OCI-LY1 (cell line): ENCODE results near the gene SLC12A7.

ENCODE experiments used
- H2AFZ ChIP-seq: fragments of 200-600 bp; sonication (generic), shearing (Covaris generic); 2 replicates; pipeline ENCODE4 v1.6.0; 2014; ENCODE audit warnings: antibody characterized with exemption, mild to moderate bottlenecking, low read length
- H3F3A ChIP-seq: fragments of 200-600 bp; sonication (generic), shearing (Covaris generic); 2 replicates; pipeline ENCODE4 v1.6.0; 2014; ENCODE audit warnings: mild to moderate bottlenecking, antibody characterized with exemption, low read length, moderate library complexity; ENCODE audit not compliant: insufficient read depth
- H3K27ac ChIP-seq: fragments of 200-600 bp; sonication (generic); 2 replicates; pipeline ENCODE4 v1.5.1; 2014; ENCODE audit warnings: low read length, mixed run types, mild to moderate bottlenecking, low read depth; ENCODE audit not compliant: poor library complexity, severe bottlenecking
- H3K27me3 ChIP-seq: fragments of 200-600 bp; sonication (generic); 2 replicates; pipeline ENCODE4 v1.6.0; 2014; ENCODE audit warnings: antibody characterized with exemption, mild to moderate bottlenecking, low read length, moderate library complexity; ENCODE audit not compliant: insufficient read depth
- H3K36me3 ChIP-seq: fragments of 200-600 bp; sonication (generic); 2 replicates; pipeline ENCODE4 v1.6.1; 2014; ENCODE audit warnings: mild to moderate bottlenecking, antibody characterized with exemption, low read length, moderate library complexity, mixed read lengths; ENCODE audit not compliant: insufficient read depth
- H3K4me1 ChIP-seq: fragments of 200-600 bp; sonication (generic); 2 replicates; pipeline ENCODE4 v1.5.1; 2014; ENCODE audit warnings: mild to moderate bottlenecking, low read length, moderate library complexity; ENCODE audit not compliant: insufficient read depth, severe bottlenecking
- H3K4me2 ChIP-seq: fragments of 200-600 bp; sonication (generic), shearing (Covaris generic); 2 replicates; pipeline ENCODE4 v1.6.1; 2014; ENCODE audit warnings: low read length
- H3K4me3 ChIP-seq: fragments of 200-600 bp; sonication (generic); 2 replicates; pipeline ENCODE4 v1.5.1; 2014; ENCODE audit warnings: low read length, low read depth, mild to moderate bottlenecking, mixed read lengths; ENCODE audit not compliant: poor library complexity, severe bottlenecking
- H3K79me2 ChIP-seq: fragments of 200-600 bp; shearing (Covaris generic); 2 replicates; pipeline ENCODE4 v1.6.1; 2016; ENCODE audit warnings: mixed run types, low read length, mixed read lengths; ENCODE audit not compliant: insufficient read depth
- H3K9ac ChIP-seq: fragments of 200-600 bp; sonication (generic), shearing (Covaris generic); 2 replicates; pipeline ENCODE4 v1.6.1; 2014; ENCODE audit warnings: mild to moderate bottlenecking, low read length, mixed read lengths
- H3K9me2 ChIP-seq: fragments of 200-600 bp; sonication (generic), shearing (Covaris generic); 2 replicates; pipeline ENCODE4 v1.6.1; 2014; ENCODE audit warnings: low read depth, mild to moderate bottlenecking, low read length, mixed read lengths
- H3K9me3 ChIP-seq: fragments of 200-600 bp; shearing (Covaris generic); 2 replicates; pipeline ENCODE4 v1.6.1; 2014; ENCODE audit warnings: low read length, mixed read lengths
- H4K20me1 ChIP-seq: fragments of 200-600 bp; sonication (generic), shearing (Covaris generic); 2 replicates; pipeline ENCODE4 v1.6.0; 2016; ENCODE audit warnings: mild to moderate bottlenecking, low read length; ENCODE audit not compliant: insufficient read depth
- CTCF ChIP-seq: fragments of 200-600 bp; sonication (generic), shearing (Covaris generic); IDR thresholded peaks from 2 replicates; pipeline ENCODE4 v1.5.1; 2017; ENCODE audit warnings: mild to moderate bottlenecking, antibody characterized with exemption, low read length, moderate library complexity, mixed read lengths
- EZH2 ChIP-seq: fragments of 200-600 bp; sonication (generic), shearing (Covaris generic); IDR thresholded peaks from 2 replicates; pipeline ENCODE4 v1.8.0; 2017; ENCODE audit warnings: borderline replicate concordance, mixed run types, mild to moderate bottlenecking, antibody characterized with exemption, low read length, moderate library complexity, mixed read lengths

The SLC12A7 gene

GRCh38 chr5:1131726-1132125, 19.9 kb upstream of the SLC12A7 start:
- H3F3A ChIP-seq: no peaks in the 10 kb centered on the region
- 0 out of 2 replicates have a peak, but pooled peaks cover 5% of the 10 kb centered on the region for H3K27me3 ChIP-seq
- no peaks in the 10 kb centered on the region for H3K36me3 ChIP-seq
- H2AFZ ChIP-seq: no peak overlapping the region
- TF ChIP-seq EZH2: no peak
- no peak for TF ChIP-seq CTCF
- no peaks in the 10 kb centered on the region for H3K79me2 ChIP-seq
- no peak overlapping the region for H3K4me3 ChIP-seq
- H3K9ac ChIP-seq: no peak overlapping the region
- H3K9me3 ChIP-seq: no peaks in the 10 kb centered on the region
- H3K27ac ChIP-seq: no peak overlapping the region
- no peaks in the 10 kb centered on the region for H3K9me2 ChIP-seq
- no peak overlapping the region for H3K4me2 ChIP-seq
- H4K20me1 ChIP-seq: no peaks in the 10 kb centered on the region
- no peaks in the 10 kb centered on the region for H3K4me1 ChIP-seq

GRCh38 chr5:1131191-1131621, 19.3 kb upstream of the SLC12A7 start:
- Histone ChIP-seq H3K4me2 (no peak overlapping the region), H2AFZ (no peak overlapping the region), H3K79me2 (no peaks in the 10 kb centered on the region), H3K9ac (no peak overlapping the region), H3K36me3 (no peaks in the 10 kb centered on the region), H3K9me2 (no peaks in the 10 kb centered on the region), H3K9me3 (no peaks in the 10 kb centered on the region), H3K27ac (no peak overlapping the region), H3K4me3 (no peak overlapping the region), H3K4me1 (no peaks in the 10 kb centered on the region), H4K20me1 (no peaks in the 10 kb centered on the region), H3F3A (no peaks in the 10 kb centered on the region), H3K27me3 (0 out of 2 replicates have a peak, but pooled peaks cover 5% of the 10 kb centered on the region)
- TF ChIP-seq EZH2 (no peak), CTCF (no peak)

- H3F3A ChIP-seq: no peaks in the 10 kb centered on the region
- TF ChIP-seq CTCF (no peak), EZH2 (no peak)
- no peaks in the 10 kb centered on the region for H3K9me3 ChIP-seq
- no peaks in the 10 kb centered on the region for H3K79me2 ChIP-seq
- H3K27ac ChIP-seq: no peak overlapping the region
- H3K27me3 ChIP-seq: 0 out of 2 replicates have a peak, but pooled peaks cover 5% of the 10 kb centered on the region
- no peaks in the 10 kb centered on the region for H3K9me2 ChIP-seq
- H4K20me1 ChIP-seq: no peaks in the 10 kb centered on the region
- H3K4me2 ChIP-seq: no peak overlapping the region
- H3K4me3 ChIP-seq: no peak overlapping the region
- no peak overlapping the region for H3K9ac ChIP-seq
- no peaks in the 10 kb centered on the region for H3K4me1 ChIP-seq
- H3K36me3 ChIP-seq: no peaks in the 10 kb centered on the region
- no peak overlapping the region for H2AFZ ChIP-seq
These were observed 18.5 kb upstream of the SLC12A7 start for GRCh38 chr5:1130218-1130946.
